HL-60/S4 (cell line): ENCODE results near the gene TNRC6C.

ENCODE experiments used
- in situ Hi-C: fragments of 300-500 bp; cut with MboI; formaldehyde crosslinking; loops from 2 replicates; pipeline ENCODE4 v1.14.3; 2022; ENCODE audit warnings: low sequenced_read_pairs

TNRC6C gene

DNA sequence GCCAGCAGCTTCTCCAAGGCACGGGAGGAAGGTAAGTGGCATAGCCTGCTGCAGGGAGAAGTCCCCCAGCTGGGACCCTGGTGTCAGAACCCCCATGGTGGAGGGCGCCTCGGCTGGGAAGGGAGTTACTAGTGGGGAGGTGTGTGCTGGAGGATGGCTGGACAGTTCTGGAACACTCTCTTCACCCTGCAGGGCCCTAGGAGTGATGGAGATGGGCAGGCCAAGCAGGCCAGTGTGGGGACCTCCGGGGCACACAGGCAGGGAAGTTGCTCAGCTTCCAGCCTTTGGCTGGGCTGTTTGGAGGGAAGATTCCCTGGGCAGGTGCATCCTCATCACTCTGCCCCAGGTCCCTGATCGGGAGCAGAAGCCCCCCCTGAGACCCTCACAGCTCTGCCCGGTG, 188.4 kb downstream of the TNRC6C start:
- in situ Hi-C loops = no loop called here

DNA sequence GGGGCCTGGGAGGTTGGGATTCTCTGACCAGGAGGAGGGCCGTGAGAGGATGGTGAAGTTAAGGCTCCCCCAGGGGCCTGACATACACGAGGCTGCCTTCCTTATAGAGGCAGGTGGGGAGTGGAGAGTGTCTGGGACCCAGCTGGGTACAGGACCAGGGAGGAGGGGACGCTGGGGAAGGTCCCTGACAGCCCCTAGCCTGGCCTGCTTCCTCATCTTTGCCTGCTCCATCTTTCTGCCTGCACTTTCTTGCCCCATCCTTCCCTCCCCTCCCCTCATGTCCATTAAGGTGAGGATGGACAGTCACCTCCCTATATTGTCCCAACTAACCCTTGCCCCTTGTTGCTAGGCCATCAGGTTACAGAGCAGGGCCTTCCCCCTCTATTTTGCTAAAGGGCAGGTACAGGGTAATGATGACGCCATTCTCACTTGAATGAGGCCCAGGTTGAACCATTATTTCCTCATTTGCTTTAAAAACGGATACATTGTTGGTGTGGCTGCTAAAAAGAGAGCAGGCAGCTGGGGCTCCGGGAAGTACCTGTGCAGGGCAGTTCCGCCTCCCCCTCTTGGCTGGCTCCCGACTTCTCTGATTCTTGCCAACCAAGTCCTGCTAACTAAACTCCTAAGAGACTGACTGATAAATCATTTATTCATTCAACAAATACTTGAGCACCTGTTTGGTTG, 189.0 kb downstream of the TNRC6C start:
- in situ Hi-C loops = no loop called here

DNA sequence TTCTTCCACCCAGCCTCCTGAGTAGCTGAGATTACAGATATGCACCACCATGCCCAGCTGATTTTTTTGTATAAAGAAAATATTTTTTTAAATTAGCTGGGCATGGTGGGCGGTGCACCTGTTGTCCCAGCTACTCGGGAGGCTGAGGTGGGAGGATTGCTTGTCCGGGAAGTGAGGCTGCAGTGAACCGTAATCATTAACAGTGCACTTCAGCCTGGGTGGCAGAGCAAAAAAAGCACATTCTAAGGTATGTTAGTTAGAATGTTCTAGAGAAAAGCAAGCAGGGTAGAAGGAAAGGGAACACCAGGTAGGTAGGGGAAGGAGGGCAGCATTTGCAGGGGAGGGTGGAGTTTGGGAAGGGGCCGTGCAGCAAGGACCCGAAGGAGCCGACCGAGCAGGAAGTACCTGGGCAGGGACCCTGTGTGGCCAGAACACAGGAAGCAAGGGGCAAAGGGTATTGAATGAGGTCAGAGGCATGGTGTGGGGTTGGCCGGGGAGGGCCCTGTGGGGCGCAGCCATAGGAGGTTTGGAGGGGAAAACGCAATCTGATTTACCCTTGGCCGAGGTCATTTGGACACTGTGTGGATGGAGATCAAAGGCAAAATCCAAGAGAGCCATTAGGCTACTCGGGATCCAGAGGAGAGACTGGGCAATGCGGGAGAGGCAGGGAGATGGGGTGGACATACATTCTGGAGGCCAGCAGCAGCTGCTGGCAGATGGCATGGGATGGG, 189.9 kb downstream of the TNRC6C start:
- in situ Hi-C loops = no loop called here

DNA sequence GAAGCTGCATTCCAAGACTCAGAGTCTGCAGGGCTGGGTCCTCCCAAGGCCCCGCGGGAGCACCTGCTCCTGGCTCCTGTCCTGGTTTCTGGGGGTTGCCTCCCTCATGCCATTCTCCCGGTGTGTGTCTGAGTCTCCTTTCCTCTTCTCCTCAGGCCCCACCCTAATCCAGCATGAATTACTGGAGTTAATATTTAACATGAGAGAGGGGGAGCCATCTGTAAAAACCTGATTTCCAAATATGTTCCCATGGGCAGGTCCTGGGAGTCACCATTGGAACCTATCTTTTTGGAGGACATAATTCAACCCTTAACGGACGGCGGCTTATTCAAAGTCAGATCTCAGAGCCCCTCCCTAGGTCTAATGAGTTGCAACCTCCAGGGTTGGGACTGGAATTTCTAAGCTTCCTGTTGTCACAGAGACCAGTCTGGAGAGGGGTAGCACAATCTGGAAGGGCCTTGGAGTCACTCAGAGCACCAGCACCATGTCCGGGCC, 193.1 kb downstream of the TNRC6C start:
- in situ Hi-C loops = no loop called here

DNA sequence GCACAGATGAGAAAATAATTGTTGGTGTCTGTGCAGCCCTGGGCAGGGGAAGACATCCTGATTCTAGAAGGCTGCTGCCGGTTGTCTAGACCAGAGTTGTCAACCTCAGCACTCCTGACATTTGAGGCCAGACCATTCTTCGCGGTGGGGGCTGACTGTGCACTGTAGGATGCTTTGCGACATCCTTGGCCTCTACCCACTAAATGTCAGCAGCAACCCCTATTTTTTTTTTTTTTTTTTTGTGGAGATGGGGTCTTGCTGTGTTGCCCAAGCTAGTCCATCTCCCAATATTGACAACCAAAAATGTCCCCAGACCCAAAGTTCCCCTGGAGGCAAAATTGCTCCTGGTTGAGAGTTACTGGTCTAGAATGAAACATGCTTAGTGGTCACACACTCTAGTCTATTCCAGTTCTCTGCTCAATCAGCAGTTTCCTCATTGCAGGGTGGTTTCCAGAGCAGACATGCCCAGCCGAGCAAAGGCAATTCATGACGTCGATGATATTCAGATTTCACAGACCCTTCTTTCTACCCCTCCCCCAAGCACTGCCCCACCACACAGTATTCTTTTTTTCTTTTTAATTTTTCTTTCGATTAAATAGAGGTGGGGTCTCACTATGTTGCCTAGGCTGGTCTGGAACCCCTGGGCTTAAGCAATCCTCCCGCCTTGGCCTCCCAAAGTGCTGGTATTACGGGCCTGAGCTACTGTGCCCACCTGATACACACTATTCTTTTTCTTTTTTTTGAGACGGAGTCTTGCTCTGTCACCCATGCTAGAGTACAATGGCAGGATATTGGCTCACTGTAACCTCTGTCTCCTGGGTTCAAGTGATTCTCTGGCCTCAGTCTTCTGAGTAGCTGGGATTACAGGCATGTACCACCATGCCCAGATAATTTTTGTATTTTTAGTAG, 196.7 kb downstream of the TNRC6C start:
- in situ Hi-C loops = no loop called here
